Dermis blood vessel endothelial cell (primary cell): ENCODE measurements around the gene ARHGAP12. TPM values are rescaled to one million over a fixed set of nuclear protein-coding genes. Genes with fewer than 3 reads are reported as not detected.
A peak's percentile ranks its signal among the peaks of the same experiment; 100 is the strongest.

Experiments used
- DNase-seq: peaks from one replicate; pipeline ENCODE4 v3.0.0; 2010
- total RNA-seq: library from RNA; depleted of rRNA; stranded (reverse); fragments of >200 nt; gene quantifications from 2 replicates; pipeline ENCODE4 v1.2.3, GENCODE V29; 2014

The ARHGAP12 gene
- total RNA-seq, 1 donor from 2014 or later, result 35.6 TPM

- no peak for DNase-seq
These were observed 51.8 kb downstream of the ARHGAP12 start for GRCh38 chr10:31876652-31877352.

GRCh38 chr10:31875608-31876007 lies 53.0 kb downstream of the ARHGAP12 start:
- DNase-seq, result no peak

GRCh38 chr10:31873724-31874123 lies 54.9 kb downstream of the ARHGAP12 start:
- no peak for DNase-seq

GRCh38 chr10:31871266-31872065 lies 57.2 kb downstream of the ARHGAP12 start:
- DNase-seq, result no peak

GRCh38 chr10:31867646-31868045 lies 61.0 kb downstream of the ARHGAP12 start:
- no peak for DNase-seq

GRCh38 chr10:31866118-31866670 lies 62.4 kb downstream of the ARHGAP12 start:
- peak; percentile 32 for DNase-seq

GRCh38 chr10:31864834-31865518 lies 63.7 kb downstream of the ARHGAP12 start:
- peak; percentile 78 for DNase-seq

- DNase-seq, result no peak
These were observed 73.6 kb downstream of the ARHGAP12 start for GRCh38 chr10:31855033-31855432.

- DNase-seq, result no peak
These were observed 75.0 kb downstream of the ARHGAP12 start for GRCh38 chr10:31853629-31854028.

- no peak for DNase-seq
These were observed 77.4 kb downstream of the ARHGAP12 start for GRCh38 chr10:31851216-31851615.

GRCh38 chr10:31847515-31847914 lies 81.1 kb downstream of the ARHGAP12 start:
- no peak for DNase-seq

- no peak for DNase-seq
These were observed 89.9 kb downstream of the ARHGAP12 start for GRCh38 chr10:31838709-31839108.

GRCh38 chr10:31838065-31838464 lies 90.6 kb downstream of the ARHGAP12 start:
- no peak for DNase-seq

GRCh38 chr10:31836569-31837406 lies 91.8 kb downstream of the ARHGAP12 start:
- peak; percentile 64 for DNase-seq

GRCh38 chr10:31833753-31834152 lies 94.9 kb downstream of the ARHGAP12 start:
- no peak for DNase-seq

GRCh38 chr10:31832261-31832660 lies 96.4 kb downstream of the ARHGAP12 start:
- DNase-seq, result no peak

- no peak for DNase-seq
These were observed 97.7 kb downstream of the ARHGAP12 start for GRCh38 chr10:31830887-31831286.

GRCh38 chr10:31829776-31830175 lies 98.9 kb downstream of the ARHGAP12 start:
- no peak for DNase-seq

- DNase-seq, result no peak
These were observed 105.3 kb downstream of the ARHGAP12 start for GRCh38 chr10:31823358-31823757.

- no peak for DNase-seq
These were observed 105.9 kb downstream of the ARHGAP12 start for GRCh38 chr10:31822616-31823318.

GRCh38 chr10:31822150-31822549 lies 106.5 kb downstream of the ARHGAP12 start:
- DNase-seq, result no peak
